ENCODE measurements around the gene XAB2. TPM values are rescaled to one million over a fixed set of nuclear protein-coding genes. Genes with fewer than 3 reads are reported as not detected.

The XAB2 gene
- total and polyA plus RNA-seq, 2 donors (not counting 3 experiments of a cell fraction or from before 2014, with no cell fraction given) = 37.3 to 47.6 TPM

DNA sequence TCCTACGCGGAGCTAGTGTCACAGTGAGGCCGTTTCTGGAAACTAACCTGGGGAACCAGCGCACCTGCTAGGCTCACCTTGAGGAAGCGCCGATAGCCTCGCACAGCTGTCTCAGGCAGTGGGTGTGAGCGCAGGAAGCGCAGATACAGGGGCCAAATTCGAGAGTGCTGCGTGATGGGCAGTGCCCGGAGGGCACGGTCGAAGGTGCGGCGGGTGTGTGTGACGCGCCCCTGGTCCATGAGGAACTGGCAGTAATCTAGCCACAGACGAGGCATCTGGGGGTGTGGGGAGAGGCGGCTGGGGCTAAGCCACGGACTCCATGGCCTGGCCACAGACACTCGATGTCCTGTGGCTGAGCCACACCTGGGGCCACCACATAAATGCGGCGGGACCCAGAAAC, 2.2 kb downstream of the XAB2 start:
- ChIA-PET CTCF (no interaction called here), POLR2A (no interaction called here)
- H4K20me1 ChIP-seq (replicated peaks; ENCODE audit: control insufficient read depth, extremely low read depth, insufficient read depth, low read length) = no peaks in the 10 kb centered on the region
- intact Hi-C loops (cut with micrococcal nuclease) (no loop called here), dilution Hi-C loops (cut with MboI; ENCODE audit: extremely low pct_ligation_motif_present, low sequenced_read_pairs) (no loop called here)
- H3K79me2 ChIP-seq (ENCODE audit: control insufficient read depth, insufficient read depth, low read length) = peaks cover 41% of the 10 kb centered on the region
- no peak overlapping the region for H2AFZ ChIP-seq (ENCODE audit: low read depth, low read length)
- peaks cover 2 to 22% of the 10 kb centered on the region in 2 experiments for H3K36me3 ChIP-seq (ENCODE audit: control insufficient read depth in 2 of 2, extremely low read depth in 1 of 2, insufficient read depth in 2 of 2, low read length in 2 of 2)
- no peaks in the 10 kb centered on the region for H3K27me3 ChIP-seq (ENCODE audit: control insufficient read depth in 2 of 2, insufficient read depth in 2 of 2, low read length in 2 of 2)
- BruUV-seq (replicated peaks) = no TSS peak
- no peak overlapping the region for H3K4me2 ChIP-seq (ENCODE audit: insufficient read depth, low read length)
- H3K27ac ChIP-seq (ENCODE audit: insufficient read depth, low read depth, low read length) = no peak overlapping the region
- no peak overlapping the region for H3K4me3 ChIP-seq (replicated peaks in 1 of 3; ENCODE audit: insufficient read depth in 1 of 3, low read depth in 1 of 3, low read length in 3 of 3)
- FAIRE-seq (no peak), DNase-seq (ENCODE audit: low read depth, low spot score) (no peak)
- H3K9me1 ChIP-seq (replicated peaks; ENCODE audit: control insufficient read depth, extremely low read depth, insufficient read depth, low read length) = no peaks in the 10 kb centered on the region
- H3K9ac ChIP-seq (replicated peaks; ENCODE audit: extremely low read depth, insufficient read depth, low read length) = no peak overlapping the region
- H3K4me1 ChIP-seq (ENCODE audit: control insufficient read depth, extremely low read depth, insufficient read depth, low read length) = peaks cover 16% of the 10 kb centered on the region
- TF ChIP-seq GATA2 (IDR thresholded peaks at IDR 0.05; ENCODE audit: insufficient read depth, insufficient read length, low read depth, low read length) (no peak), EZH2 (IDR thresholded peaks at IDR 0.05; ENCODE audit: borderline replicate concordance, low read depth, low read length, severe bottlenecking) (no peak), POLR2A (IDR thresholded peaks at IDR 0.05; ENCODE audit: low read depth, low read length) (no peak), MYC (IDR thresholded peaks at IDR 0.05; ENCODE audit: low read depth, low read length) (no peak), FOS (IDR thresholded peaks at IDR 0.05; ENCODE audit: borderline replicate concordance, insufficient read depth, low read length) (no peak), JUN (IDR thresholded peaks at IDR 0.05; ENCODE audit: borderline replicate concordance, insufficient read depth, insufficient read length, low read depth) (no peak), POLR2AphosphoS5 (IDR thresholded peaks at IDR 0.05; ENCODE audit: insufficient read depth, low read depth, low read length) (no peak)
- TF ChIP-seq, protein P1, sequence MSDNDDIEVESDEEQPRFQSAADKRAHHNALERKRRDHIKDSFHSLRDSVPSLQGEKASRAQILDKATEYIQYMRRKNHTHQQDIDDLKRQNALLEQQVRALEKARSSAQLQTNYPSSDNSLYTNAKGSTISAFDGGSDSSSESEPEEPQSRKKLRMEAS (IDR thresholded peaks at IDR 0.05; ENCODE audit: insufficient read depth, insufficient read length) = no peak
- TF ChIP-seq, protein P2, sequence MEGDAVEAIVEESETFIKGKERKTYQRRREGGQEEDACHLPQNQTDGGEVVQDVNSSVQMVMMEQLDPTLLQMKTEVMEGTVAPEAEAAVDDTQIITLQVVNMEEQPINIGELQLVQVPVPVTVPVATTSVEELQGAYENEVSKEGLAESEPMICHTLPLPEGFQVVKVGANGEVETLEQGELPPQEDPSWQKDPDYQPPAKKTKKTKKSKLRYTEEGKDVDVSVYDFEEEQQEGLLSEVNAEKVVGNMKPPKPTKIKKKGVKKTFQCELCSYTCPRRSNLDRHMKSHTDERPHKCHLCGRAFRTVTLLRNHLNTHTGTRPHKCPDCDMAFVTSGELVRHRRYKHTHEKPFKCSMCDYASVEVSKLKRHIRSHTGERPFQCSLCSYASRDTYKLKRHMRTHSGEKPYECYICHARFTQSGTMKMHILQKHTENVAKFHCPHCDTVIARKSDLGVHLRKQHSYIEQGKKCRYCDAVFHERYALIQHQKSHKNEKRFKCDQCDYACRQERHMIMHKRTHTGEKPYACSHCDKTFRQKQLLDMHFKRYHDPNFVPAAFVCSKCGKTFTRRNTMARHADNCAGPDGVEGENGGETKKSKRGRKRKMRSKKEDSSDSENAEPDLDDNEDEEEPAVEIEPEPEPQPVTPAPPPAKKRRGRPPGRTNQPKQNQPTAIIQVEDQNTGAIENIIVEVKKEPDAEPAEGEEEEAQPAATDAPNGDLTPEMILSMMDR (IDR thresholded peaks at IDR 0.05; ENCODE audit: extremely low read depth in 1 of 2, insufficient read depth in 1 of 2, low read depth in 1 of 2, low read length in 2 of 2) = no peak
- no peaks in the 10 kb centered on the region for H3K9me3 ChIP-seq (replicated peaks; ENCODE audit: control insufficient read depth, insufficient read depth, low read length)

Measured in endothelial cell of umbilical vein (primary cell).